ENCODE measurements around the gene BAHCC1. TPM values are rescaled to one million over a fixed set of nuclear protein-coding genes. Genes with fewer than 3 reads are reported as not detected.

BAHCC1 gene
- total and polyA plus RNA-seq, 11 donors, result 6.0 to 19.6 (median 8.9) TPM

- ATAC-seq, result peak; percentile 41 to 92 (median 66)
- Histone ChIP-seq H3K4me1 (peaks cover 0 to 13% (median 2%) of the 10 kb centered on the region in 12 donors), H3K27me3 (no peaks in the 10 kb centered on the region), H3K27ac (peak overlapping the region in 8 of 12 donors; percentile 15 to 73 (median 57)), H3K36me3 (peaks cover 0 to 57% (median 15%) of the 10 kb centered on the region in 9 donors), H3K9me3 (no peaks in the 10 kb centered on the region), H3K4me3 (peak overlapping the region in 10 of 12 donors; percentile 7 to 51 (median 32))
- DNase-seq, result peak in 3 of 5 donors; percentile 62 to 71 (median 68)
- 63 to 77% (median 73%) methylated on average over 25 to 27 of the region's 27 CpGs for WGBS, 4 donors
- TF ChIP-seq POLR2A (IDR thresholded peaks at IDR 0.05), result peak in 1 of 2 donors; percentile 18
- no peak for TF ChIP-seq CTCF (IDR thresholded peaks at IDR 0.05)
- intact Hi-C loops (cut with DNase I), result no loop called here
These were observed 64.0 kb downstream of the BAHCC1 start for GRCh38 chr17:81459224-81459623.

- no peaks in the 10 kb centered on the region for H3K9me3 ChIP-seq
- TF ChIP-seq CTCF (IDR thresholded peaks at IDR 0.05), result no peak
- TF ChIP-seq POLR2A (IDR thresholded peaks at IDR 0.05), result no peak
- WGBS, 4 donors, result 77 to 95% (median 82%) methylated on average over 6 to 16 of the region's 16 CpGs
- H3K4me1 ChIP-seq, result peaks cover 0 to 10% (median 2%) of the 10 kb centered on the region in 12 donors
- intact Hi-C loops (cut with DNase I), result no loop called here
- no peaks in the 10 kb centered on the region for H3K27me3 ChIP-seq
- no peak for DNase-seq
- H3K4me3 ChIP-seq, result peak overlapping the region in 7 of 12 donors; percentile 25 to 51 (median 34)
- ATAC-seq, result no peak
- H3K27ac ChIP-seq, result peak overlapping the region in 7 of 12 donors; percentile 15 to 73 (median 57)
- peaks cover 0 to 57% (median 15%) of the 10 kb centered on the region in 9 donors for H3K36me3 ChIP-seq
These were observed 64.6 kb downstream of the BAHCC1 start for GRCh38 chr17:81459864-81460263.

GRCh38 chr17:81460856-81461460 lies 65.7 kb downstream of the BAHCC1 start:
- intact Hi-C loops (cut with DNase I), result no loop called here
- Histone ChIP-seq H3K27ac (no peak overlapping the region), H3K4me1 (peaks cover 0 to 10% (median 2%) of the 10 kb centered on the region in 12 donors), H3K36me3 (peaks cover 0 to 50% (median 15%) of the 10 kb centered on the region in 9 donors), H3K4me3 (peak overlapping the region in 1 of 12 donors; percentile 17), H3K27me3 (no peaks in the 10 kb centered on the region), H3K9me3 (no peaks in the 10 kb centered on the region)
- no peak for TF ChIP-seq CTCF (IDR thresholded peaks at IDR 0.05)
- TF ChIP-seq POLR2A (IDR thresholded peaks at IDR 0.05), result no peak
- 77 to 86% (median 85%) methylated on average over 32 to 43 of the region's 43 CpGs for WGBS, 4 donors
- no peak for DNase-seq
- ATAC-seq, result no peak

- H3K36me3 ChIP-seq, result peaks cover 0 to 44% (median 15%) of the 10 kb centered on the region in 9 donors
- H3K4me3 ChIP-seq, result peak overlapping the region in 1 of 12 donors; percentile 17
- peaks cover 0 to 10% (median 2%) of the 10 kb centered on the region in 12 donors for H3K4me1 ChIP-seq
- no peak for TF ChIP-seq CTCF (IDR thresholded peaks at IDR 0.05)
- no peak for TF ChIP-seq POLR2A (IDR thresholded peaks at IDR 0.05)
- H3K27me3 ChIP-seq, result no peaks in the 10 kb centered on the region
- H3K27ac ChIP-seq, result no peak overlapping the region
- intact Hi-C loops (cut with DNase I), result no loop called here
- no peaks in the 10 kb centered on the region for H3K9me3 ChIP-seq
- ATAC-seq, result no peak
- 93 to 95% (median 94%) methylated on average over 39 to 50 of the region's 50 CpGs for WGBS, 4 donors
- no peak for DNase-seq
These were observed 66.6 kb downstream of the BAHCC1 start for GRCh38 chr17:81461607-81462500.
